ENCODE results near the gene NCOA3. TPM values are rescaled to one million over a fixed set of nuclear protein-coding genes. Genes with fewer than 3 reads are reported as not detected.

Gene NCOA3
- total and polyA plus RNA-seq, 10 of the 15 experiments (the other 5 are each of a cell fraction or from before 2014, with no cell fraction given), result 16.9 to 96.2 (median 73.6) TPM

DNA sequence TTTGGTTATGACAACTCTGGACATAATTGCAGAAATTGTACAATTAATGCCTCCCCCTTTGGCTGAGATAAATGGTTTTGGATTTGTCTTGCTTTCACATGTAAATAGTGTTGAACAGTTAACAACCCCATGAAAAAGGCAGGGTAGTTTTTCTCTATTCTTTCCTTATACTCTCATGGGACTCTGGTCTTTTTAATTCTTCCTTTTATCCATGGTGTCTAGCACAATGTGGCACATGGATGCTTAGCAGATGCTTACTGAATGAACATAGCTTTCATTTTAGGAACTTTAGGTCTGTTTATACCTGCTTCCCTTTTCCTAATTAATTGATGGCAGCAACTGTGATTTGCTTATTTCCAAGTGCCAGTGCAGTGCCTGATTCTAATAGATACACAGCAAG lies 75.6 kb downstream of the NCOA3 start:
- no peak overlapping the region for H3K9ac ChIP-seq (ENCODE audit: control insufficient read depth, insufficient read depth, low read length)
- H3K36me3 ChIP-seq (ENCODE audit: control insufficient read depth in 2 of 2, insufficient read depth in 2 of 2, low read length in 1 of 2), result peaks cover 2 to 14% of the 10 kb centered on the region in 2 experiments; a peak in 2 of 4 replicates
- ChIA-PET POLR2A (interaction anchor here (0.6 to 2.0 kb wide), 5 partner anchors 12 to 68 kb away, joined by 3 to 8 read pairs (median 5); no protein-coding TSS in a partner anchor), SMC1A (ENCODE audit: uncharacterized antibody, unreplicated experiment) (interaction anchor here (0.7 to 3.9 kb wide), 20 partner anchors 8 to 378 kb away, joined by 3 to 26 read pairs (median 5); no protein-coding TSS in a partner anchor), CTCF (interaction anchor here (0.8 to 1.5 kb wide), 4 partner anchors 18 to 304 kb away, joined by 3 to 4 read pairs (median 4); no protein-coding TSS in a partner anchor), RAD21 (ENCODE audit: unreplicated experiment) (interaction anchor here (0.7 to 3.5 kb wide), 18 partner anchors 8 to 831 kb away, joined by 3 to 11 read pairs (median 4); no protein-coding TSS in a partner anchor)
- ATAC-seq, result no peak
- no peaks in the 10 kb centered on the region; the same call in 2 of the 3 replicates for H3K9me3 ChIP-seq (replicated peaks; ENCODE audit: control insufficient read depth, insufficient read depth, low read length)
- H3K79me2 ChIP-seq (ENCODE audit: control insufficient read depth, insufficient read depth, low read length), result peaks cover 98% of the 10 kb centered on the region
- FAIRE-seq, result no peak
- no peak overlapping the region for H2AFZ ChIP-seq (ENCODE audit: control insufficient read depth, low read depth, low read length)
- no peak for DNase-seq (ENCODE audit: low read depth, low spot score)
- BruUV-seq (replicated peaks), result no TSS peak
- in situ Hi-C loops (cut with MboI) (no loop called here), intact Hi-C loops (cut with micrococcal nuclease; ENCODE audit: unreplicated experiment) (loop anchor here (5.0 kb wide), 1 partner anchor 75 kb away; the partner anchor contains the start of gene NCOA3)
- no peak overlapping the region for H3K4me3 ChIP-seq
- H4K20me1 ChIP-seq (ENCODE audit: control insufficient read depth, insufficient read depth), result peaks cover 5% of the 10 kb centered on the region; the same call in 1 of the 2 replicates
- peak overlapping the region; percentile 76 for H3K4me2 ChIP-seq (ENCODE audit: control insufficient read depth, insufficient read depth)
- H3K4me1 ChIP-seq (ENCODE audit: control insufficient read depth, insufficient read depth, low read length), result peaks cover 52% of the 10 kb centered on the region
- no peaks in the 10 kb centered on the region for H3K27me3 ChIP-seq (replicated peaks in 1 of 2; ENCODE audit: control insufficient read depth in 2 of 2, insufficient read depth in 2 of 2, low read length in 1 of 2)
- no peak for TF ChIP-seq SMAD5 (IDR thresholded peaks at IDR 0.05; ENCODE audit: low read depth)
- no peak for TF ChIP-seq EGR1 (IDR thresholded peaks at IDR 0.05; ENCODE audit: borderline replicate concordance in 1 of 2, low read depth in 2 of 2, low read length in 2 of 2)
- TF ChIP-seq MTA2 (IDR thresholded peaks at IDR 0.05; ENCODE audit: low read depth), result no peak
- no peak for TF ChIP-seq TCF7 (IDR thresholded peaks at IDR 0.05; ENCODE audit: borderline replicate concordance)
- TF ChIP-seq RCOR1 (conservative IDR thresholded peaks at IDR 0.05; ENCODE audit: low read depth, low read length), result no peak
- no peak for TF ChIP-seq HCFC1 (IDR thresholded peaks at IDR 0.05; ENCODE audit: low read length)
- no peak for TF ChIP-seq MEF2A (IDR thresholded peaks at IDR 0.05; ENCODE audit: insufficient read depth, low read depth, low read length)
- no peak for TF ChIP-seq RFX5 (IDR thresholded peaks at IDR 0.05; ENCODE audit: low read depth, low read length)
- TF ChIP-seq PAX5 (IDR thresholded peaks at IDR 0.05; ENCODE audit: borderline replicate concordance, low read depth, low read length), result no peak
- TF ChIP-seq PAX8 (IDR thresholded peaks at IDR 0.05), result no peak
- no peak for TF ChIP-seq CBX5 (IDR thresholded peaks at IDR 0.05; ENCODE audit: low read depth)
- no peak for TF ChIP-seq BRCA1 (IDR thresholded peaks at IDR 0.05; ENCODE audit: low read depth, low read length)
- TF ChIP-seq, protein P1, sequence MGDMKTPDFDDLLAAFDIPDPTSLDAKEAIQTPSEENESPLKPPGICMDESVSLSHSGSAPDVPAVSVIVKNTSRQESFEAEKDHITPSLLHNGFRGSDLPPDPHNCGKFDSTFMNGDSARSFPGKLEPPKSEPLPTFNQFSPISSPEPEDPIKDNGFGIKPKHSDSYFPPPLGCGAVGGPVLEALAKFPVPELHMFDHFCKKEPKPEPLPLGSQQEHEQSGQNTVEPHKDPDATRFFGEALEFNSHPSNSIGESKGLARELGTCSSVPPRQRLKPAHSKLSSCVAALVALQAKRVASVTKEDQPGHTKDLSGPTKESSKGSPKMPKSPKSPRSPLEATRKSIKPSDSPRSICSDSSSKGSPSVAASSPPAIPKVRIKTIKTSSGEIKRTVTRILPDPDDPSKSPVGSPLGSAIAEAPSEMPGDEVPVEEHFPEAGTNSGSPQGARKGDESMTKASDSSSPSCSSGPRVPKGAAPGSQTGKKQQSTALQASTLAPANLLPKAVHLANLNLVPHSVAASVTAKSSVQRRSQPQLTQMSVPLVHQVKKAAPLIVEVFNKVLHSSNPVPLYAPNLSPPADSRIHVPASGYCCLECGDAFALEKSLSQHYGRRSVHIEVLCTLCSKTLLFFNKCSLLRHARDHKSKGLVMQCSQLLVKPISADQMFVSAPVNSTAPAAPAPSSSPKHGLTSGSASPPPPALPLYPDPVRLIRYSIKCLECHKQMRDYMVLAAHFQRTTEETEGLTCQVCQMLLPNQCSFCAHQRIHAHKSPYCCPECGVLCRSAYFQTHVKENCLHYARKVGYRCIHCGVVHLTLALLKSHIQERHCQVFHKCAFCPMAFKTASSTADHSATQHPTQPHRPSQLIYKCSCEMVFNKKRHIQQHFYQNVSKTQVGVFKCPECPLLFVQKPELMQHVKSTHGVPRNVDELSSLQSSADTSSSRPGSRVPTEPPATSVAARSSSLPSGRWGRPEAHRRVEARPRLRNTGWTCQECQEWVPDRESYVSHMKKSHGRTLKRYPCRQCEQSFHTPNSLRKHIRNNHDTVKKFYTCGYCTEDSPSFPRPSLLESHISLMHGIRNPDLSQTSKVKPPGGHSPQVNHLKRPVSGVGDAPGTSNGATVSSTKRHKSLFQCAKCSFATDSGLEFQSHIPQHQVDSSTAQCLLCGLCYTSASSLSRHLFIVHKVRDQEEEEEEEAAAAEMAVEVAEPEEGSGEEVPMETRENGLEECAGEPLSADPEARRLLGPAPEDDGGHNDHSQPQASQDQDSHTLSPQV (IDR thresholded peaks at IDR 0.05), result no peak
- peak overlapping the region; percentile 42; the same call in 1 of the 2 replicates for H3K27ac ChIP-seq (ENCODE audit: control insufficient read depth, insufficient read depth)

All from GM12878 (cell line).